Measurements from ENCODE around the gene LRRC74A. TPM values are rescaled to one million over a fixed set of nuclear protein-coding genes. Genes with fewer than 3 reads are reported as not detected.

Gene LRRC74A
- polyA plus RNA-seq, 1 of the 3 experiments (the other 2 are of a cell fraction): not detected

DNA sequence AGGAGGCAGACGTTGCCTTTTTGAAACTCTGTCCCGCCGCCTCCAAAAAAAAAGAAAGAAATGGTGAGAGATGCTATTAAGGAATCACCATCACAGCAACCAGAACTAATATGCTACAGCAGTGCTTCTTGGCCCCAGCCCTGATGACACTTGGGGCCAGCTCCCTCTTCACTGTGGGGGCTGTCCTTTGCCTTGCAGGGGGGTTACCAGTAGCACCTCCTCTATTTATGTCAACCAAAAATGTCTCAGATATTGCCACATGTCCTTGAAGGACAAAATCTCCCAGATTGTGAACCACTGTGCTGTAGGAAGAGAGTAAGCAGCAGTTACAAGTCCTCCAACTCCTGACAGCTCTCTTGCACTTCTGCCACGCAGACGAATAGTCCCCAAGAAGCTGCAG is 76.4 kb downstream of the LRRC74A start:
- no peaks in the 10 kb centered on the region for H3K36me3 ChIP-seq (replicated peaks in 1 of 2; ENCODE audit: control insufficient read depth in 1 of 2, insufficient read depth in 2 of 2, low read length in 1 of 2)
- H3K79me2 ChIP-seq (ENCODE audit: insufficient read depth): no peaks in the 10 kb centered on the region
- peaks cover 19 to 24% of the 10 kb centered on the region in 2 experiments; a peak in 2 of 4 replicates for H3K4me1 ChIP-seq (ENCODE audit: control insufficient read depth in 1 of 2, insufficient read depth in 2 of 2, low read depth in 1 of 2, low read length in 1 of 2)
- no peak overlapping the region for H3K9ac ChIP-seq
- H3K27ac ChIP-seq (ENCODE audit: low read depth in 2 of 2, low read length in 1 of 2): no peak overlapping the region
- no peaks in the 10 kb centered on the region for H3K27me3 ChIP-seq (ENCODE audit: insufficient read depth)
- H3K4me2 ChIP-seq: no peak overlapping the region
- no peaks in the 10 kb centered on the region for H3K9me3 ChIP-seq
- H3K4me3 ChIP-seq (ENCODE audit: low read depth in 2 of 2, low read length in 1 of 2): no peak overlapping the region
- no peaks in the 10 kb centered on the region for H4K20me1 ChIP-seq (ENCODE audit: insufficient read depth)
- H3F3A ChIP-seq (replicated peaks; ENCODE audit: insufficient read depth): peaks cover 29% of the 10 kb centered on the region
- TF ChIP-seq RXRA (IDR thresholded peaks at IDR 0.05; ENCODE audit: borderline replicate concordance, low read depth) (no peak), RFX5 (IDR thresholded peaks at IDR 0.05; ENCODE audit: low read length) (no peak), REST (IDR thresholded peaks at IDR 0.05; ENCODE audit: low read depth, low read length) (no peak), TEAD4 (IDR thresholded peaks at IDR 0.05; ENCODE audit: borderline replicate concordance, insufficient read depth) (no peak), TCF12 (IDR thresholded peaks at IDR 0.05) (no peak), RCOR1 (IDR thresholded peaks at IDR 0.05; ENCODE audit: low read length) (no peak), ELF1 (IDR thresholded peaks at IDR 0.05) (no peak), EZH2phosphoT487 (IDR thresholded peaks at IDR 0.05; ENCODE audit: borderline replicate concordance, low read depth) (no peak), JUND (IDR thresholded peaks at IDR 0.05) (no peak), ZBTB33 (IDR thresholded peaks at IDR 0.05; ENCODE audit: borderline replicate concordance, low read depth) (no peak), MXI1 (IDR thresholded peaks at IDR 0.05; ENCODE audit: low read depth, low read length) (no peak), MEF2A (IDR thresholded peaks at IDR 0.05; ENCODE audit: borderline replicate concordance, low read depth) (no peak), RAD21 (IDR thresholded peaks at IDR 0.05; ENCODE audit: low read length) (no peak), SMC3 (IDR thresholded peaks at IDR 0.05; ENCODE audit: low read depth, low read length) (no peak), CHD2 (IDR thresholded peaks at IDR 0.05; ENCODE audit: low read length, partially characterized antibody) (no peak), CTCF (IDR thresholded peaks at IDR 0.05) (no peak), FOSL2 (IDR thresholded peaks at IDR 0.05; ENCODE audit: borderline replicate concordance, low read depth) (no peak), EP300 (IDR thresholded peaks at IDR 0.05; ENCODE audit: borderline replicate concordance in 1 of 2, low read depth in 1 of 2, low read length in 1 of 2) (no peak), SIN3A (IDR thresholded peaks at IDR 0.05; ENCODE audit: borderline replicate concordance, low read depth, low read length) (no peak)
- H3K9me2 ChIP-seq: no peaks in the 10 kb centered on the region
- POLR2A ChIA-PET: no interaction called here
- no peak for DNase-seq
- H2AFZ ChIP-seq (ENCODE audit: low read depth): no peak overlapping the region
- WGBS (ENCODE audit: low lambda C conversion rate): 88% methylated on average over 5 of the region's 5 CpGs
- CTCF ChIA-PET: interaction anchor here (1.0 to 19.9 kb wide), 7 partner anchors 11 to 168 kb away, joined by 3 to 484 read pairs (median 20); no protein-coding TSS in a partner anchor

Measured in SK-N-SH (cell line).